A673 (cell line): ENCODE data around the gene OBSCN. TPM values are rescaled to one million over a fixed set of nuclear protein-coding genes. Genes with fewer than 3 reads are reported as not detected.

Experiments
- BruUV-seq: library from RNA; stranded (reverse); fragments of 400-500 nt; replicated peaks from 2 replicates; lab custom pipeline; 2021; lab: Mats Ljungman, UMichigan
- CTCF ChIA-PET: fragments of 300-600 bp; sonication (Branson Sonifier 250); formaldehyde crosslinking; loops from one replicate; lab custom pipeline; 2022; ENCODE audit warnings: antibody characterized with exemption; lab: Charles Lee
- POLR2A ChIA-PET: fragments of 300-600 bp; sonication (Branson Sonifier 250); formaldehyde crosslinking; loops from one replicate; lab custom pipeline; 2022; ENCODE audit warnings: antibody characterized with exemption; ENCODE audit not compliant: low non-redundant PET; lab: Charles Lee
- DNase-seq: peaks from one replicate; pipeline ENCODE4 v3.0.0-alpha.2; 2015; ENCODE audit warnings: low spot score
- H3K27ac ChIP-seq: fragments of 200-600 bp; sonication (generic); 2 replicates; pipeline ENCODE4 v1.5.1; 2016; ENCODE audit warnings: mixed run types, low read depth, mild to moderate bottlenecking, mixed read lengths, antibody characterized with exemption, low read length; ENCODE audit not compliant: poor library complexity, severe bottlenecking
- H3K27me3 ChIP-seq: fragments of 200-600 bp; sonication (generic); replicated peaks from 2 replicates; pipeline ENCODE4 v1.6.1; 2017; ENCODE audit warnings: mixed run types, low read depth, mild to moderate bottlenecking, mixed read lengths, antibody characterized with exemption, low read length; ENCODE audit not compliant: insufficient read depth, poor library complexity
- H3K36me3 ChIP-seq: fragments of 200-600 bp; sonication (generic); 2 replicates; pipeline ENCODE4 v1.6.1; 2016; ENCODE audit warnings: mixed run types, mild to moderate bottlenecking, mixed read lengths, antibody characterized with exemption, low read length; ENCODE audit not compliant: insufficient read depth, poor library complexity, severe bottlenecking
- H3K4me1 ChIP-seq: fragments of 200-600 bp; sonication (generic); 2 replicates; pipeline ENCODE4 v1.6.1; 2017; ENCODE audit warnings: mixed run types, mild to moderate bottlenecking, mixed read lengths, antibody characterized with exemption, low read length; ENCODE audit not compliant: insufficient read depth, poor library complexity, severe bottlenecking
- H3K4me3 ChIP-seq: fragments of 200-600 bp; sonication (generic); 2 replicates; pipeline ENCODE4 v1.5.1; 2016; ENCODE audit warnings: low read depth, mixed run types, mild to moderate bottlenecking, mixed read lengths, low read length; ENCODE audit not compliant: poor library complexity, severe bottlenecking
- H3K9me3 ChIP-seq: fragments of 200-600 bp; sonication (generic); 2 replicates; pipeline ENCODE4 v1.6.1; 2016; ENCODE audit warnings: mixed run types, low read depth, mild to moderate bottlenecking, mixed read lengths, antibody characterized with exemption, low read length; ENCODE audit not compliant: poor library complexity, severe bottlenecking
- CTCF ChIP-seq: fragments of 300-800, 200-600 bp; sonication (generic); conservative IDR thresholded peaks from 2 replicates; pipeline ENCODE4 v1.5.1; 2017; ENCODE audit warnings: low read depth, mild to moderate bottlenecking, antibody characterized with exemption, low read length, moderate library complexity, mixed read lengths
- EZH2 ChIP-seq: fragments of 200-600 bp; sonication (generic); IDR thresholded peaks from 2 replicates; pipeline ENCODE4 v1.6.1; 2017; ENCODE audit warnings: borderline replicate concordance, low read depth, mild to moderate bottlenecking, mixed read lengths, antibody characterized with exemption, low read length; ENCODE audit not compliant: poor library complexity, severe bottlenecking
- intact Hi-C: fragments of 100-400 bp; cut with micrococcal nuclease; formaldehyde crosslinking; loops from one replicate; pipeline ENCODE4 v1.10.0; 2022; ENCODE audit not compliant: unreplicated experiment
- total RNA-seq: library from RNA; stranded (reverse); gene quantifications from 2 replicates; pipeline ENCODE4 v1.2.3, GENCODE V29; 2021

The OBSCN gene
- total RNA-seq, 1 experiment from 2014 or later, result 37.7 TPM

GRCh38 chr1:228190182-228190581 is 17.7 kb upstream of the OBSCN start:
- POLR2A ChIA-PET, result no interaction called here
- BruUV-seq, result no TSS peak
- intact Hi-C loops, result no loop called here
- Histone ChIP-seq H3K36me3 (no peaks in the 10 kb centered on the region), H3K9me3 (peaks cover 4% of the 10 kb centered on the region), H3K27ac (no peak overlapping the region), H3K4me3 (no peak overlapping the region), H3K4me1 (no peaks in the 10 kb centered on the region), H3K27me3 (no peaks in the 10 kb centered on the region)
- no peak for TF ChIP-seq EZH2
- no peak for TF ChIP-seq CTCF
- no peak for DNase-seq
- CTCF ChIA-PET, result no interaction called here

- no peak for DNase-seq
- Histone ChIP-seq H3K27ac (no peak overlapping the region), H3K27me3 (no peaks in the 10 kb centered on the region), H3K4me1 (no peaks in the 10 kb centered on the region), H3K9me3 (peaks cover 4% of the 10 kb centered on the region), H3K4me3 (no peak overlapping the region), H3K36me3 (no peaks in the 10 kb centered on the region)
- no peak for TF ChIP-seq EZH2
- no peak for TF ChIP-seq CTCF
- BruUV-seq, result no TSS peak
- ChIA-PET CTCF (no interaction called here), POLR2A (no interaction called here)
- intact Hi-C loops, result no loop called here
Measured at GRCh38 chr1:228190778-228191177, 17.1 kb upstream of the OBSCN start.

- CTCF ChIA-PET, result no interaction called here
- no peak for TF ChIP-seq EZH2
- TF ChIP-seq CTCF, result no peak
- intact Hi-C loops, result no loop called here
Measured at GRCh38 chr1:228194436-228194835, 13.4 kb upstream of the OBSCN start.

More at GRCh38 chr1:228194436-228194835, 13.4 kb upstream of the OBSCN start:
- Histone ChIP-seq H3K27me3 (no peaks in the 10 kb centered on the region), H3K36me3 (no peaks in the 10 kb centered on the region), H3K4me1 (no peaks in the 10 kb centered on the region), H3K4me3 (no peak overlapping the region), H3K9me3 (peaks cover 11% of the 10 kb centered on the region), H3K27ac (no peak overlapping the region)
- BruUV-seq, result no TSS peak
- no peak for DNase-seq
- POLR2A ChIA-PET, result no interaction called here
